ACHN (cell line): ENCODE data around the gene NOL9.

ENCODE experiments used
- DNase-seq: peaks from one replicate; pipeline ENCODE4 v3.0.0-alpha.2; 2015
- in situ Hi-C: cut with HindIII; loops from 2 replicates; pipeline ENCODE4 v1.10.0; 2017; ENCODE audit warnings: low sequenced_read_pairs, low pct_ligation_motif_present, low pct_unique_long_range_greater_than_20kb

Gene NOL9

DNA sequence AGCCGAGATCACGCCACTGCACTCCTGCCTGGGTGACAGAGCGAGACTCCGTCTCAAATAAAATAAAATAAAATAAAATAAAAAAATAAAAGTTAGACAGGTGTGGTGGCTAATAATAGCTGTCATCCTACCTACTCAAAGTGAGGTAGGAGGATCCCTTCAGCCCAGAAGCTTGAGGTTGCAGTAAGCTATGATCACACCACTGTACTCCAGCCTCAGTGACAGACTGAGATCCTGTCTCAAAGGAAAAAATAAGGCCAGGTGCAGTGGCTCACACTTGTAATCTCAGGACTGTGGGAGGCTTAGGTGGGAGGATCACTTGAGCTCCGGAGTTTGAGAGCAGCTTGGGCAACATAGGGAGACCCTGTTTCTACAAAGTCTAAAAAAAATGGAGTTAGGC is 18.0 kb downstream of the NOL9 start:
- DNase-seq = no peak
- in situ Hi-C loops = no loop called here

DNA sequence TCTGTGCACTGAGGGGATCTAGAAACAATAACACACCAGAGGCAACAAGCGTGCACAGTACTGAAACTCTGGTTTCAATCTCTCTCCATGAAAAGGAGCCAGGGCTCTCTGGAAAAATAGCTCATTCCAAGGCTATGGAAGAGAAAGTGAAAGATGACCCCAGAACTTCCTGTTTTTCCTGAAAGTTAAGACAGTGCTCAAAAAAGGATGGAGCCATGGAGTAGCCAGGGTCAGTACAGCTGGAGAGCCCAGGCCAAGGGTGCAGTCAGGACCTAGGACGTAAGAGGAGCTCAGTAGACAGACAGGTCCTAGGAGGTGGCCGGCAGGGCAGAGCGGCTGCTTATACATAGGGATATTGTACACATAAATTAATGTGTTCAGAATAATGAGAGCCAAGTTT is 19.1 kb downstream of the NOL9 start:
- DNase-seq = no peak
- in situ Hi-C loops = no loop called here

DNA sequence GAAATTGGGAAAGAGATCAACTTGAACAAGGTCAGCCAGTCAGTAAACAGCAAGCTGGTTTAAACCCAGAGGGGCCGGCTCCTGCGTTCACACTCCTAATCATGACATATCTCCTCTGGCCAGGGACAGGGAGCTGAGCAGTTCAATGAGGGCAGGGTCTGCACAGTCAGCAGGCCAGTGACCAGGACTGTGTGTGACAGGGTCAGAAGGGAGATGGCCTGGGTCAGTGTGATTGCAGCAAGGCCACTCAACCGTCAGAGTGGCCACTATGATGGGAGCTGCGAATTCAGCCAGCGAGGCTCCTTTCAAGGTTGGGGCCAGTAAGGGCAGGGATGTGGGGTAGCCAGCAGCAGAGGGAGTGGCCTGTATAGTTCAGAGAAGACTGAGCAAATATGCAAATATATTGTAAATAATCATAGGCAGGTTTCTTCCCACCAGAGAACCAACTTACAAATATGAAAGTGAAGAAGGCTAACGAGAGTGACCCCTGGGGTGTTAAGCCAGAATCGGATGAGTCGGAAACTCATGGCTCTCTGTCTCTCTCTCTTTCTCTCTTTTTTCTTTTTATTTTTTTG is 20.0 kb downstream of the NOL9 start:
- in situ Hi-C loops = no loop called here
- no peak for DNase-seq

DNA sequence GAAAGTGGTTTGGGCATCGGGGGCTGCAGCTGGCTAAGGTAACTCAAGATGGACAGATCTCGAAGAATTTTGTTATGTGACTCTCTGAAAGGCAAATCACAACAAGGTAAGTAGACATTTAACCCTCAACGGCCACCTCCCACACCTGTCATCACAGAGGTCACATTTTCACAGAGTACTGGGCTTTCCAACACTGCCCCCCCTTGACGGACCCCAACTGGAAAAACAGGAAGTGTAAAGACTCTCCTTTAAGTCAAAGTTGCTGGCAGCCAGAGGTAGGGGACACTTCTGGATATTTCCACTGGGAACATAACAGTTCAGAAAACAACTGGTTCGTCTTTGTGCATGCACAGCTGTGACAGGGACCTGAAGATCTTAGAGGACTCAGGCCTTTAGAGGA is 22.3 kb downstream of the NOL9 start:
- no peak for DNase-seq

DNA sequence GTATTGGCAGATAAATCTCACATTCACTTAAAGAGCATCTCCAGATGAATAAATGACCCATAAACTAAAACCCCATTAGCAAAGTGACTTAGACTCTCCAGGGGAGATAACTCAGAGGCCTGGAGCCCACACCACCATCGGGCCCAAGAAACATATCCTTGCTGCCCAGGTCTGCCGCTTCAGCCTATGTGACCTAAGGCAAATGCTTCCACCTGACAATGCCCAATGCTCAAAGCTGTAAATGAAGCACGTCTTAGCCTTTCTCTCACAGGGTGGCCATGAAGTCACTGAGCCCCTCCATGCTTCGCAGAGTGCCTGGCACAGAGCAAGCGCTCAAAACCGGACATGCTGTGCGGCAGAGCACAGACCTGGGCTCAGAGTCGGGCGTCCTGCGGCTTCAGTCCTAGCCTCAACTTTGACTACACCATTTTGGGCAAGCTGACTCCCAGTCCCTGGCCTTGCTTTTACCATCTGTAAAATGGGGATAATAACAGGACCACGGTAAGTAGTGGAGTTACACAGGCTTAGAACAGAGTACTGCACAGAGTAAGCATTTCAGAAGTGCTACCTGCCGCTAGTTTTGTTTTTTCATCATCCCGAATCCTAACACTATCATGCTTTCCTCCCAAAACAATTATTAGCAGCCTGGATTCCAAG is 23.7 kb downstream of the NOL9 start:
- in situ Hi-C loops = no loop called here
- DNase-seq = no peak

More for the DNA sequence above, 22.3 kb downstream of the NOL9 start:
- in situ Hi-C loops = no loop called here

DNA sequence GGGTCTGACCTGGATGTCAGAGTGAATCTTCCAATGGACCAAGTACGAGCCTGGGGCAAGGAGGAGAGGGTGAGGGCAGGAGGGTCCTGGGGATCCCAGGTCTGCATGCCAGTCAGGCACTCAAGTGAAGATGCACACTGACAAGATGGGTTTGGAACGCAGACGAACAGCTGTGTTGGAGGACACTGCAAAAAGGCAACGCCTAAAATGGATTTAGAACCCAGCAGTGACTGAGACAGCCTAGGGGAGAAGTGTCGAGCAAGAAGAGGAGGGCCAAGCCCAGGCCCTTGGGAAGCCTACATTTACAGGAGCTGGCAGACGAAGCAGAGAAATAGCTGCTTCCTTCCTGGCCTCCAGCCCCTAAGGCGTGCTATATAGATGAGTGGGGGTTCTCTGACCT is 25.8 kb downstream of the NOL9 start:
- in situ Hi-C loops = no loop called here
- DNase-seq = no peak

DNA sequence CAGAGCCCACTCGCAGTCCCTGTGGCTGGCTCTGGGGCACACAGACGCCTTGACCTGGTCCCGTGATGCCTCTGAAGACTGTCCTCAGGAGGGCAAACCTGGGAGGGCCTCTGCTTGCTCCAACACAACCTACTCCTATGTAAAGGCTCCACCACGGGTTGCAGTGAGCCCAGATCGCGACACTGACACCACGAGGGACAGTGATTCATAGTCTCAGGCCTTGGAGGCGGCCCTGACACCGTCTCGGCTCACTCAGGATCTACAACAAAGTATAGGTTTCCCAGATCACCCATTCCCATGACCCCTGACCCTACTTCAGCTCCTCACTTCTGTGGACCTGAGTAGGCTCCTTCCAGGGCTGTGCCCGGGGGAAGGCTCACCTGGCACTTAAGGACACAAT is 28.0 kb downstream of the NOL9 start:
- no peak for DNase-seq
- in situ Hi-C loops = no loop called here

DNA sequence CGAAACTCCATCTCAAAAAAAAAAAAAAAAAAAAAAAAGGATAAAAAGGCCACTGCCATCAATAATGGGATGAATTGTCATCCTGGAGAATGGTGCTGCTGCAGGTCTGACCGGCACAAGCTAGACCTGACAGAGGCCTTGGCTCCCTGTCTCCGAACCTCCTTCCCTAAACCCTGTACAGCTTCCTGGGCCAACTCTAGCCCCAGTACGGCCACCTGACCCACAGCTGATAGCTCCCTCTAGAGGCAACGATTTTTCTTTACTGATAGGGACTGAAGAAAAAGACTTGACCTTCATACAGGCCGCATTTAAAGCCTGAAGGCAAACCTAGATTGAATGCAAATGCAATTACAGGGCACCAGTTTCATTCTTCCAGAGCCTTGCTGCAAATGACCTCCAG is 30.7 kb downstream of the NOL9 start:
- in situ Hi-C loops = no loop called here
- peak; percentile 55 for DNase-seq

DNA sequence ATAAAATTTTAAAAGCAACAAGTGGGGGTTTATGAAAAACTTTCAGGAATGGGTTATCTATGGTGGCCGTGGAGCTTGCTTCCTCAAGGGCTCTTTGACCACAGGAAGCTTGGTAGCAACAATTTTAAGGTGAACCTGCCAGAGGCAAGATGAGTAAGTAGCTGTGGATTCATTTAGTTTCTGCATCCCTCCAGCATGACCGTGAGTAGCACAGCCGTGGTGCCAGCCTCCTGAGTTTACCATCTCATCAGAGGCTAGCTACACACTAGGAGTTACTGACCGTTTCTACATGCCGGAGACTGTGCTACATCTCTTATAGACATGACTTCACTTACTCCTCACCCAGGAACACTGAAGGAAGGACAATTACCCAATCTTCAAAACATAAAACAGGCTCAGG is 32.8 kb downstream of the NOL9 start:
- in situ Hi-C loops = no loop called here
- DNase-seq = no peak

DNA sequence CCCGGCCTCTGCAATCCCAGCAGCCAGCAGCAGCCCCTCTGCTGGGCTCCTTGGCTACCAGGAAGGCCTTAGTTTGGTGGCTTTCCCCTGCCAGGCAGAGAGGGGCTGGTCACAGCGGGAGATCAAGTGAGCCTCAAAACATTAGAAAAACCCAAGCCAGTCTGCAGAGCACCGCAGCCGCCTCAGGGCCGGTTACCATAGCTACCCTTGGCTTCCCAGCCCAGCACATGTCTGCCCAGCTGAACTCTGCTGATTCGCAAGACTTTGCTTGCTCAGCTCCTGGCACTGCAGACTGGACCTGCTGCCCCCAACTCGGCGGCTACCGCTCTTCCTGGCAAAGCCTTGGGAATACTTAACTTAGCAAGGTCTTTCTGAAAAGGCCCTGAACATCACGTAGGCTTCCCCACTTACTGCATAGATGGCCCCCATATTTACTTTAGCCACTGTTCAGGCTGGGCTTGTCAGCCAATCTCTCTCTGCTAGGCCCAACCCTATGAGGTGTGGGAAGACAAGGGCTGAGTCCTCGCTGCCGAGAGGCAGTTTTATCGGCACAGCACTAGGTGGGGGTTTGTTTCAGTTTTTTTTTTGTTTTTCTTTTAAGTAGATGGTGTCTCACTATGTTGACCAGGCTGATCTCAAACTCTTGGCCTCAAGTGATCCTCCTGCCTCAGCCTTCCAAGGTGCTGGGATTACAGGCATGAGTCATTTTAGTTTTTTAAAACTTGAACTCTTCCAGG is 34.2 kb downstream of the NOL9 start:
- in situ Hi-C loops = no loop called here

DNA sequence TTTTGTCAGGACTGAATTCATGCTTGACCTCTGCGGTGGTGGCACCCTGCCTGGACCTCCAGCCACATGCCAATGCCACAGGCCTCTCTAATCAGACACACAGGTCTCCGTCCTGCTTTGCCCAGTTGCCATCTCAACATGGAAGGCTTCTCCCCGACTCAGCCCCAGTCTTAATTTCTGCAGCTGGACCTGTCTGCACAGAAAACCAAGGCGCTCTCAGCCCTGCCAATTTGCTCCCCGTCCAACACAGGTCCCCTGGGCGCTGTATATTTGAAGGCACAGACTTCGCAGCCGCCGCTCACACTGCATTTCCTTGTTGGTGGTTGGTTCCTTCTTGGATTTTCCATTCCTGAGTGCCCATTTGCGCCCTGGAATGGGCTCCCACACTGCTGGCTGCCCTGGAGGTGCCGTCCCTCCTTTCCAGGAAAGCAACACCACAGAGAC is 34.8 kb downstream of the NOL9 start:
- in situ Hi-C loops = no loop called here
- DNase-seq = no peak

More for the DNA sequence above, 34.2 kb downstream of the NOL9 start:
- no peak for DNase-seq

DNA sequence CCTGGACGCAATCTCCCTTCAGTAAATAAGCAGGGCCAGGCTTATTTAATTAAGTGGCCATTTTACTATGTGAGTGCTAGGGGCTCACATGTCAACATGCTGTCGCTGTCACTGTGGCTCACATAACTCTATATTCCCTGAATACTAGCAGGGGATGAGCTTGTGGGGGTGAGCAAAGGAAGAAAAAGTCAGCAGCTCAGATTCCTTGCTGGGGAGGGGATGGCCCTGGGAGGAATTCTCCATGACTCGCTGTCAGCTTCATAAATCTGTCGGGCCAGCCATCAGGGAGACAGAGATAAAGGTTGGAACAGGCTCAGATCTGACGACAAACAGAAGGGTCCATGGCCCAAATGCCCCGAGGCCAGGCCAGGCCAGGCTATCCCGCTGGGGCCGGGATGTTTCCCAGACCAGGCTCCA is 36.9 kb downstream of the NOL9 start:
- in situ Hi-C loops = no loop called here
- DNase-seq = no peak

DNA sequence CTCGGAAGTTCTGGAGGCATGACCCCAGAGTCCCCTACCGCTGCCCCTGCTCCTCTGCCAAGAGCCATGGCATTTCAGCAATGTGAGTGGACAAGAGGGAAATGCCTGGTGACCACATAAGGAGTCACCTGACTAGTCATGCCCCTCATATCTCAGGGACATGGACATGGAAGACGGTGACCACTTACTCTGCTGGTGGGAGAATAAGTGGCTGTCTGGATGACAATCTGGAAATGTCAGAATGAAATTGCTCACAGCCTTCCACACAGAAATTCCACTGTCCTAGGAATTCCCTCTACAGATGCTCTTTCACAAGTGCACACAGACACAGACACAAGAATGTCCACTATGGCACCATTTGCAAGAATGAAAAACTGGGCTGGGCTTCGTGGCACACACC is 38.5 kb downstream of the NOL9 start:
- no peak for DNase-seq
- in situ Hi-C loops = no loop called here

DNA sequence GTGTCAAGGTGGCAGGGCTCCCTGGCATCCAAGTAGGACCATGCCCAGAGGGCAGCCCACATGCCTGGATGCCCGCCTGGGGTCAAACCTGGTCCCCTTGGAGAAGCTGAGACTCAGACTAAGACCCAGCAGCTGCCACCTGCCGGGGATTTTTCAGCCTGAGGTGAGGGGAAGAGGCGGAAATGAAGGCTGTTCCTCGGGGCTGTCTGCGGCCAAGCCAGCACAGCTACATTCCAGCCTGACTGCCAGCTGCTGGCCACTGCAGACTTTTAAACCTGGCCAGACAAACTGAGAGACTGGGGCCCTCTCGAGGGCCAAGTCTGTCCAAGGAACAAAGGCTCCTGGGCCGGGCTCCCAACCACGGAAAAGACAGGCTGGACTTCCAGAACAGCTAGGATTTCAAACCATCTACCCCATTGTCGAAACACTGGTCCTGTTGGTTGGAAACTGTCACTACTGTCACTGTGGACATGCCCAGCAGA is 41.0 kb downstream of the NOL9 start:
- in situ Hi-C loops = no loop called here
- no peak for DNase-seq

DNA sequence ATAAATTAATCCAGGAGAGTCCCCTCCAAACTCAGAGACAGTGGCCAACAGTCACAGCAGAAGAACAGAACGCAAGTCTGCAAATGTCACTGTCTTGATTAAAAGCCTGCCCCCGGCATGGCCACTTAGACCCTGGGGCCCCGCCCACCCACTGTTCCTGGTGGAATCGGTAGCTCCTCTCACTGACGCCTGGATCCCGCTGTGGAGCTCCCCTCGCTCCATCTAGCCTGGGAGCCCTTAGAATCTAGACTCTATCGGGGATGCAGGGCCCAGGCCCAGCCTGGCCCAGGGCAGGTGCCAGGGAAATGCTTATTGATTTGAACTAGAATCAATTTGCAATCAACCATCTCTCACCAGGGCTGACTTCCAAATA is 41.4 kb downstream of the NOL9 start:
- DNase-seq = no peak
- in situ Hi-C loops = no loop called here

DNA sequence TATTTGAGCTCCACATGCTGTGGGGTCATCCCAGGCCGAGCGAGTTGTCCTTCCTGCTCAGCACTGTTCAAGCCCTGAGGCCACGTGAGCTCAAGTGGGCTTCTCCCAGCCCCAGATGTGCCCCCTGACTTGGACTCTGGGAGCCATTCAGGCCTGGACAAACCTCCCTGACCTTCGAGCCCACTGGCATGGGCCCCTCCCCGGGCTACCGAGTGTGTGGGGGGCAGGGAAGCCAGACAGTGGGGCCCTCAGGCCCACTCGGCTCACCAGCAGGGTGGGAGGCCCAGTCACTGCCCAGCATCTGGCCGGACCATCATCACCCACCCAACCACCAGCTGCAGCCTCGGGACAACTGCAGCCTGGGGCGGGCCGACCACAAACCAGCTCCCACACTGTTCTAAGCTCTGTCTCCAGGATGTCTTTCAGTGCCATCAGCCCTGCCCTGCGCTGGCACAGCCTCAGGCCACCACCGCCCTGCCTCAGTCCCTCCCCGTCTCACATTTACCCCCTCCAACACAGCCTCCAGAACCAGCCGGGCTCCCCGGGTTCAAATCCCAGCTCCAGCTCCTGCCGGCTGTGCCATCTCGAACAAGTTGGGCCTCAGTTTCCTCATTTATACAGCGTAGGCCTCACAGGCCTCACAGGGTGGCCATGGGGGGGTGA is 41.9 kb downstream of the NOL9 start:
- no peak for DNase-seq
- in situ Hi-C loops = no loop called here

DNA sequence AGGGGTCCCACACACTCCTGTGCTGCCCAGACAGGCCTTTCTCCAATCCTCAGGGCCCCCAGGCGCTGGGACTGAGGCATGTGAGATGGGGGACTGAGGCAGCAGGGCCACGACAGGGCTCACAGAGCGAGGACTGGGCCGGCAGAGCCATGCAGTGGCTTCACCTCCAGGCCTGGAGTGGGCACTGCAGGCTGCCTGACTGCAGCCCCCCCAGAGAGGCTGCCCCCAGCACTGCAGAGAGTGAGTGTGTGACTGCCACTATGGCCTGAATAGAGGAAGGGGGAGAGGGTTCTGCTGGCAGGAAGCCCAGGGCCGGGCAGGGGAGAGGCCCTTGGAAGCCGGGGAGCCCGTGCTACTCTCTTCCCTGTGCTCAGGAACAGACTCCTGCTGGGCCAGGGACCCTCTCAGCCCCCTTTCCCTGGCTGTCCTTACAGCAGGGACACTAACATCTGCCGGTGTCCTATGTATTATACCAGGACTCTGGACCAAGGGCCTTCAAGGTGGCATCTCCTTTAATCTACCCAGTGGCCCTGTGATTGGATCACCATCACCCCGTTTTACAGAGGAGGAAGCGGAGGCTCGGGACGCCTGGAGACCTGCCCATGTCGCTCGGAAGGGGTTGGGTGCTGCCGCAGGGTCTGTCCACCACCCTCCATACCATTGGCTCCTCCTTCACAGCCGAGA is 42.6 kb downstream of the NOL9 start:
- DNase-seq = no peak
- in situ Hi-C loops = no loop called here

DNA sequence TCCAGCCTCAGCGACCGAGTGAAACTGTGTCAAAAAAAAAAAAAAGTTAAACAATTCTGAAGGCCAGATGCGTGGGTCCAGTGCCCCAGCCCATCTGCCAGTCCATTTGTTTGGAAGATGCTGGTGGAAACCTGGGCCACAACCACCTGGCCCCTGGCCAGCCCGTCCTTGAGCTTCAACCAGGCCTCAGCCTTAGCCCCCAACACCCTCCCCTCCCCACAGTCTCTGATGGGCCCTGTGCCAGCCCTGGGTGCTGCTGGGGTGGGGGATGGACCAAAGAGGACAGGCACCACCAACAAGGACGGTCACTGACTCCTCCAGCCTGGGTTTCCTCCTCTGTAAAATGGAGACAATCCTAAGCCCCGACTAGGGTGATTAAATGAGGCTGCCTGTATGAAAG is 43.3 kb downstream of the NOL9 start:
- in situ Hi-C loops = no loop called here
- no peak for DNase-seq

DNA sequence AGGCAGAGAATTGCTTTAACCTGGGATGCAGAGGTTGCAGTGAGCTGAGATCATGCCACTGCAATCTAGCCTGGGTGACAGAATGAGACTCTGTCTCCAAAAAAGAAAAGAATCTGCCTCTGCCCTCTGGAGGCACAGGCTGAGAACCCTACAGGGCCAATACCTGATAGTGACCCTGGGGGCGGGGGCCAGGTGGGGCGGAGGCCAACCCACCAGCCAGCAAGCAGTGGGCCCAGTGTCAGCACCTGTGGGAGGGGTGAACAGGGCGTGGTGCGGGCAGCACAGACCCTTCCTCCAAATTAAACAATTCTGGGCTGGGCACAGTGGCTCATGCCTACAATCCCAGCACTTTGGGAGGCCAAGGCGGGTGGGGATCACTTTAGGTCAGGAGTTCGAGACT is 43.8 kb downstream of the NOL9 start:
- DNase-seq = no peak
- in situ Hi-C loops = no loop called here
